Endothelial cell of umbilical vein (primary cell): ENCODE results near the gene C16orf74.

ENCODE experiments used
- CTCF ChIP-seq, 2 donors: IDR thresholded peaks; 1 replicate in 1 of 2; 2 replicates in 1 of 2; pipeline ENCODE4 v1.5.1; 2011; ENCODE audit warnings: low read length in 2 of 2, mild to moderate bottlenecking in 2 of 2, moderate library complexity in 2 of 2, control low read depth in 1 of 2, inconsistent platforms in 1 of 2, low read depth in 1 of 2; ENCODE audit not compliant: insufficient read depth in 1 of 2; ENCODE audit errors: extremely low read depth in 1 of 2
- EZH2 ChIP-seq: IDR thresholded peaks from 2 replicates; pipeline ENCODE4 v1.6.1; 2012; ENCODE audit warnings: borderline replicate concordance, low read depth, mild to moderate bottlenecking, moderate library complexity, low read length, inconsistent platforms; ENCODE audit not compliant: severe bottlenecking
- FOS ChIP-seq: IDR thresholded peaks from 2 replicates; pipeline ENCODE4 v1.6.1; 2011; ENCODE audit warnings: mild to moderate bottlenecking, low read length, moderate library complexity, borderline replicate concordance; ENCODE audit not compliant: insufficient read depth
- GATA2 ChIP-seq: IDR thresholded peaks from 2 replicates; pipeline ENCODE4 v1.7.0; 2011; ENCODE audit warnings: low read depth, mild to moderate bottlenecking, moderate library complexity, mixed read lengths, low read length; ENCODE audit not compliant: insufficient read length, insufficient read depth
- JUN ChIP-seq: IDR thresholded peaks from 2 replicates; pipeline ENCODE4 v1.6.1; 2011; ENCODE audit warnings: borderline replicate concordance, low read depth; ENCODE audit not compliant: insufficient read length, insufficient read depth
- MYC ChIP-seq: IDR thresholded peaks from one replicate; pipeline ENCODE4 v1.6.1; 2011; ENCODE audit warnings: mild to moderate bottlenecking, low read depth, low read length
- POLR2A ChIP-seq: IDR thresholded peaks from 2 replicates; pipeline ENCODE4 v1.6.1; 2012; ENCODE audit warnings: low read depth, mild to moderate bottlenecking, control low read depth, low read length
- POLR2AphosphoS5 ChIP-seq: IDR thresholded peaks from 2 replicates; pipeline ENCODE4 v1.6.1; 2012; ENCODE audit warnings: low read depth, mild to moderate bottlenecking, control low read depth, low read length, moderate library complexity; ENCODE audit not compliant: insufficient read depth
- TF ChIP-seq, protein P1 (sequence below): IDR thresholded peaks from 2 replicates; pipeline ENCODE4 v1.6.1; 2011; ENCODE audit not compliant: insufficient read depth, insufficient read length

GRCh38 chr16:85757341-85757822 lies 6.5 kb upstream of the C16orf74 start:
- TF ChIP-seq CTCF (IDR thresholded peaks at IDR 0.05; ENCODE audit: extremely low read depth in 1 of 2, insufficient read depth in 1 of 2, low read depth in 1 of 2, low read length in 2 of 2) = no peak
- no peak for TF ChIP-seq POLR2AphosphoS5
- TF ChIP-seq EZH2 = no peak
- no peak for TF ChIP-seq POLR2A
- TF ChIP-seq, protein P1, sequence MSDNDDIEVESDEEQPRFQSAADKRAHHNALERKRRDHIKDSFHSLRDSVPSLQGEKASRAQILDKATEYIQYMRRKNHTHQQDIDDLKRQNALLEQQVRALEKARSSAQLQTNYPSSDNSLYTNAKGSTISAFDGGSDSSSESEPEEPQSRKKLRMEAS = no peak
- TF ChIP-seq MYC = no peak
- TF ChIP-seq FOS = no peak
- TF ChIP-seq JUN = no peak
- TF ChIP-seq GATA2 = no peak
